Hepatocyte (in vitro differentiated cells): ENCODE data around the gene RIPOR1.

Source experiments
- CTCF ChIP-seq: fragments of 200-600 bp; sonication (generic); IDR thresholded peaks from 2 replicates; pipeline ENCODE4 v1.5.1; 2016; ENCODE audit warnings: antibody characterized with exemption, mild to moderate bottlenecking; ENCODE audit not compliant: poor library complexity
- EZH2 ChIP-seq: fragments of 200-600 bp; sonication (generic); IDR thresholded peaks from 2 replicates; pipeline ENCODE4 v1.6.1; 2016; ENCODE audit warnings: antibody characterized with exemption, mild to moderate bottlenecking, borderline replicate concordance
- EZH2phosphoT487 ChIP-seq: fragments of 200-600 bp; sonication (generic); IDR thresholded peaks from one replicate; pipeline ENCODE4 v1.6.1; 2018; ENCODE audit warnings: antibody characterized with exemption, mild to moderate bottlenecking, low read depth, moderate library complexity; ENCODE audit not compliant: unreplicated experiment, severe bottlenecking

GRCh38 chr16:67561501-67561823, 32.8 kb downstream of the RIPOR1 start:
- no peak for TF ChIP-seq CTCF
- no peak for TF ChIP-seq EZH2phosphoT487
- no peak for TF ChIP-seq EZH2
